SK-N-SH treated with all-trans-retinoic acid at 6 μM for 48 hours (cell line): ENCODE measurements around the gene CTCF.

Experiments used
- ATAC-seq: fragments of 200-7000 bp; cut with Tn5 transposase; 3 replicates; pipeline ENCODE4 v1.9.1; 2020; ENCODE audit warnings: mild to moderate bottlenecking, moderate library complexity
- ARNTL ChIP-seq: fragments of 450-650 bp; formaldehyde crosslinking; IDR thresholded peaks from 2 replicates; pipeline ENCODE4 v1.5.0; 2020; ENCODE audit warnings: low read depth, mild to moderate bottlenecking, moderate library complexity, borderline replicate concordance
- BACH2 ChIP-seq: fragments of 250-450 bp; sonication (Bioruptor Pico); IDR thresholded peaks from 2 replicates; pipeline ENCODE4 v1.9.0; 2021; ENCODE audit warnings: mild to moderate bottlenecking, borderline replicate concordance
- CSDC2 ChIP-seq: fragments of 250-450 bp; sonication (Bioruptor Pico); IDR thresholded peaks from 2 replicates; pipeline ENCODE4 v1.5.0; 2020; ENCODE audit warnings: mild to moderate bottlenecking, moderate library complexity
- GLIS3 ChIP-seq: fragments of 250-450 bp; sonication (Bioruptor Pico); IDR thresholded peaks from 2 replicates; pipeline ENCODE4 v1.5.0; 2020; ENCODE audit warnings: mild to moderate bottlenecking, moderate library complexity
- ISL1 ChIP-seq: fragments of 250-450 bp; sonication (Bioruptor Pico); IDR thresholded peaks from 2 replicates; pipeline ENCODE4 v2.1.2; 2022; ENCODE audit warnings: mild to moderate bottlenecking, moderate library complexity
- OSR1 ChIP-seq: fragments of 250-450 bp; sonication (Bioruptor Pico); IDR thresholded peaks from 2 replicates; pipeline ENCODE4 v1.8.0; 2022; ENCODE audit warnings: moderate library complexity, mild to moderate bottlenecking, inconsistent platforms
- PPARA ChIP-seq: fragments of 250-450 bp; sonication (Bioruptor Pico); IDR thresholded peaks from 2 replicates; pipeline ENCODE4 v1.5.0; 2020; ENCODE audit warnings: mild to moderate bottlenecking, borderline replicate concordance
- RARB ChIP-seq: fragments of 250-450 bp; sonication (Bioruptor Pico); IDR thresholded peaks from 2 replicates; pipeline ENCODE4 v1.8.0; 2021; ENCODE audit warnings: mild to moderate bottlenecking, moderate library complexity
- SNAI2 ChIP-seq: fragments of 250-450 bp; sonication (Bioruptor Pico); IDR thresholded peaks from 2 replicates; pipeline ENCODE4 v1.5.0; 2020; ENCODE audit warnings: mild to moderate bottlenecking, moderate library complexity
- TCF4 ChIP-seq: fragments of 250-450 bp; sonication (Bioruptor Pico); IDR thresholded peaks from 2 replicates; pipeline ENCODE4 v1.8.0; 2021; ENCODE audit warnings: mild to moderate bottlenecking, moderate library complexity, borderline replicate concordance
- TOX ChIP-seq: fragments of 250-450 bp; sonication (Bioruptor Pico); IDR thresholded peaks from 2 replicates; pipeline ENCODE4 v1.8.0; 2021; ENCODE audit warnings: mild to moderate bottlenecking, moderate library complexity, borderline replicate concordance
- ZFP3 ChIP-seq: fragments of 250-450 bp; sonication (Bioruptor Pico); IDR thresholded peaks from 2 replicates; pipeline ENCODE4 v1.5.0; 2020; ENCODE audit warnings: mild to moderate bottlenecking, moderate library complexity
- ZFP30 ChIP-seq: fragments of 450-650 bp; formaldehyde crosslinking; IDR thresholded peaks from 2 replicates; pipeline ENCODE4 v1.5.0; 2022; ENCODE audit warnings: mild to moderate bottlenecking, moderate library complexity
- ZNF565 ChIP-seq: fragments of 450-650 bp; formaldehyde crosslinking; conservative IDR thresholded peaks from 2 replicates; pipeline ENCODE4 v1.5.0; 2020; ENCODE audit warnings: low read depth, mild to moderate bottlenecking, moderate library complexity
- ZNF70 ChIP-seq: fragments of 450-650 bp; formaldehyde crosslinking; IDR thresholded peaks from 2 replicates; pipeline ENCODE4 v1.5.0; 2020; ENCODE audit warnings: mild to moderate bottlenecking, moderate library complexity
- ZNF8 ChIP-seq: fragments of 450-650 bp; formaldehyde crosslinking; IDR thresholded peaks from 2 replicates; pipeline ENCODE4 v1.5.0; 2020; ENCODE audit warnings: mild to moderate bottlenecking, moderate library complexity
- TF ChIP-seq, protein P1 (sequence below): fragments of 250-450 bp; sonication (Bioruptor Pico); IDR thresholded peaks from 2 replicates; pipeline ENCODE4 v1.5.1; 2021; ENCODE audit warnings: mild to moderate bottlenecking, moderate library complexity
- TF ChIP-seq, protein P2 (sequence below): fragments of 250-450 bp; sonication (Bioruptor Pico); IDR thresholded peaks from 2 replicates; pipeline ENCODE4 v1.8.0; 2021; ENCODE audit warnings: low read depth, mild to moderate bottlenecking, moderate library complexity, borderline replicate concordance
- TF ChIP-seq, protein P3 (sequence below): fragments of 250-450 bp; sonication (Bioruptor Pico); IDR thresholded peaks from 2 replicates; pipeline ENCODE4 v1.8.0; 2020; ENCODE audit warnings: mild to moderate bottlenecking, moderate library complexity, borderline replicate concordance
- TF ChIP-seq, protein P4 (sequence below): fragments of 250-450 bp; sonication (Bioruptor Pico); IDR thresholded peaks from 2 replicates; pipeline ENCODE4 v1.5.0; 2020; ENCODE audit warnings: mild to moderate bottlenecking, moderate library complexity

CTCF gene

DNA sequence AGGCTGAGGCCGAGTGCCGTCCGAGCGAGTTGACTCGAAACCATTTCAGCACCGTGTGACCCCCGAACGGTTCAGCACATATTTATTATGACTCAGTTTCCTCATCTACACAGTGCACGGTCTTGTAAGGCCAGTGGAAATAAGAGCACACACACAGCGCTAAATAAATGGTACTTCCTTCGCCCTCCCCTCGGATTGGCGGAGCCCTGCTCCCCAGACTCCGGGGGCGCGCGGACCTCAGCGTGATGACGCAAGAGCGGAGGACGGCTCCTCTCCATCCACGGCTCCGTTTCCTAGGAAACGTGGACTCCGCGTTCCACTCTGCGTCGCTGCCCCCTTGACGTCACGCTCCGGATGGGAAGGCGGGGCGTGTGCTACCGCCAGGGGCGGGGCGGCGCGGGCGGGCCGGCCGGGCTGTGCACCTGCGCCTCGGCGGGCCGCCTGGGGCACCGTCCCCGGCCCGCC is 98.3 kb downstream of the CTCF start, which contains the start of gene PARD6A:
TSS of gene PARD6A (plus strand) at position 397 of the 465 bp plus-strand sequence. CDS start 79 bp downstream, outside the sequence.
- TF ChIP-seq ZNF565 (CRISPR knock-in tag) (no peak), PPARA (CRISPR knock-in tag) (no peak), CSDC2 (CRISPR knock-in tag) (no peak), ARNTL (CRISPR knock-in tag) (no peak), BACH2 (CRISPR knock-in tag) (no peak), ISL1 (CRISPR knock-in tag) (no peak)
- TF ChIP-seq, protein P1, sequence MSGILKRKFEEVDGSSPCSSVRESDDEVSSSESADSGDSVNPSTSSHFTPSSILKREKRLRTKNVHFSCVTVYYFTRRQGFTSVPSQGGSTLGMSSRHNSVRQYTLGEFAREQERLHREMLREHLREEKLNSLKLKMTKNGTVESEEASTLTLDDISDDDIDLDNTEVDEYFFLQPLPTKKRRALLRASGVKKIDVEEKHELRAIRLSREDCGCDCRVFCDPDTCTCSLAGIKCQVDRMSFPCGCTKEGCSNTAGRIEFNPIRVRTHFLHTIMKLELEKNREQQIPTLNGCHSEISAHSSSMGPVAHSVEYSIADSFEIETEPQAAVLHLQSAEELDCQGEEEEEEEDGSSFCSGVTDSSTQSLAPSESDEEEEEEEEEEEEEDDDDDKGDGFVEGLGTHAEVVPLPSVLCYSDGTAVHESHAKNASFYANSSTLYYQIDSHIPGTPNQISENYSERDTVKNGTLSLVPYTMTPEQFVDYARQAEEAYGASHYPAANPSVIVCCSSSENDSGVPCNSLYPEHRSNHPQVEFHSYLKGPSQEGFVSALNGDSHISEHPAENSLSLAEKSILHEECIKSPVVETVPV (CRISPR knock-in tag): no peak

DNA sequence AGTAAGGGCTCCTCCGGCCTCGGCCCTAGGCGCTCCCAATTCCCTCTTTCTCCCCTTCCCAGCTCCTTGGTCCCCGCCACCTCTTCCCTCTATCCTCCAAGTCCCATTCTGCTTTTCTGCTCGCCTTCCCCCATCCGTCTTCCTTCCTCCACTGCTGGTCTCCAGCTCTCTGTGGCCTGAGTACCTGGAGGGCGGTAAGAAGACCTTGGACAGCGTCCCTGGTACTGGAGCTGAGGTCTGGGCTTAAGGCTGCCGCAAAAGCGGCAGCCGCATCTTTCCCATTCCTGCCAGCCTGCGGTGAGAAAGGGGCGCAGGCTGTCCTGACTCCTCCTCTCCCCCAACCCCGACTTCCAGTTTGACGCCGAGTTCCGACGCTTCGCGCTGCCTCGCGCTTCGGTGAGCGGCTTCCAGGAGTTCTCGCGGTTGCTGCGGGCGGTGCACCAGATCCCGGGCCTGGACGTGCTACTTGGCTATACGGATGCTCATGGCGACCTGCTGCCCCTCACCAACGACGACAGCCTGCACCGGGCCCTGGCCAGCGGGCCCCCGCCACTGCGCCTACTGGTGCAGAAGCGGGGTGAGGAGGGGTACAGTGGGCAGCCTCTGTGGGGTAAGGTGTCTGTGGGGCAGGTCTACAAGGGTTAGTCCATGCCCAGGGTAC is 98.9 kb downstream of the CTCF start:
- ATAC-seq: peak; percentile 13
- TF ChIP-seq, protein P2, sequence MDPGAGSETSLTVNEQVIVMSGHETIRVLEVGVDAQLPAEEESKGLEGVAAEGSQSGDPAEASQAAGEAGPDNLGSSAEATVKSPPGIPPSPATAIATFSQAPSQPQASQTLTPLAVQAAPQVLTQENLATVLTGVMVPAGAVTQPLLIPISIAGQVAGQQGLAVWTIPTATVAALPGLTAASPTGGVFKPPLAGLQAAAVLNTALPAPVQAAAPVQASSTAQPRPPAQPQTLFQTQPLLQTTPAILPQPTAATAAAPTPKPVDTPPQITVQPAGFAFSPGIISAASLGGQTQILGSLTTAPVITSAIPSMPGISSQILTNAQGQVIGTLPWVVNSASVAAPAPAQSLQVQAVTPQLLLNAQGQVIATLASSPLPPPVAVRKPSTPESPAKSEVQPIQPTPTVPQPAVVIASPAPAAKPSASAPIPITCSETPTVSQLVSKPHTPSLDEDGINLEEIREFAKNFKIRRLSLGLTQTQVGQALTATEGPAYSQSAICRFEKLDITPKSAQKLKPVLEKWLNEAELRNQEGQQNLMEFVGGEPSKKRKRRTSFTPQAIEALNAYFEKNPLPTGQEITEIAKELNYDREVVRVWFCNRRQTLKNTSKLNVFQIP (CRISPR knock-in tag): no peak
- TF ChIP-seq GLIS3: no peak
- TF ChIP-seq ZNF8 (CRISPR knock-in tag): no peak
- TF ChIP-seq CSDC2 (CRISPR knock-in tag): no peak
- TF ChIP-seq PPARA (CRISPR knock-in tag): no peak
- TF ChIP-seq ZNF70 (CRISPR knock-in tag): no peak
- no peak for TF ChIP-seq ZFP3 (CRISPR knock-in tag)
- no peak for TF ChIP-seq TCF4 (CRISPR knock-in tag)
- TF ChIP-seq TOX (CRISPR knock-in tag): no peak
- TF ChIP-seq, protein P1 (CRISPR knock-in tag): no peak
- TF ChIP-seq, protein P3, sequence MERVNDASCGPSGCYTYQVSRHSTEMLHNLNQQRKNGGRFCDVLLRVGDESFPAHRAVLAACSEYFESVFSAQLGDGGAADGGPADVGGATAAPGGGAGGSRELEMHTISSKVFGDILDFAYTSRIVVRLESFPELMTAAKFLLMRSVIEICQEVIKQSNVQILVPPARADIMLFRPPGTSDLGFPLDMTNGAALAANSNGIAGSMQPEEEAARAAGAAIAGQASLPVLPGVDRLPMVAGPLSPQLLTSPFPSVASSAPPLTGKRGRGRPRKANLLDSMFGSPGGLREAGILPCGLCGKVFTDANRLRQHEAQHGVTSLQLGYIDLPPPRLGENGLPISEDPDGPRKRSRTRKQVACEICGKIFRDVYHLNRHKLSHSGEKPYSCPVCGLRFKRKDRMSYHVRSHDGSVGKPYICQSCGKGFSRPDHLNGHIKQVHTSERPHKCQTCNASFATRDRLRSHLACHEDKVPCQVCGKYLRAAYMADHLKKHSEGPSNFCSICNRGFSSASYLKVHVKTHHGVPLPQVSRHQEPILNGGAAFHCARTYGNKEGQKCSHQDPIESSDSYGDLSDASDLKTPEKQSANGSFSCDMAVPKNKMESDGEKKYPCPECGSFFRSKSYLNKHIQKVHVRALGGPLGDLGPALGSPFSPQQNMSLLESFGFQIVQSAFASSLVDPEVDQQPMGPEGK: no peak

More for the DNA sequence above, 98.3 kb downstream of the CTCF start, which contains the start of gene PARD6A:
- ATAC-seq: peak; percentile 82

DNA sequence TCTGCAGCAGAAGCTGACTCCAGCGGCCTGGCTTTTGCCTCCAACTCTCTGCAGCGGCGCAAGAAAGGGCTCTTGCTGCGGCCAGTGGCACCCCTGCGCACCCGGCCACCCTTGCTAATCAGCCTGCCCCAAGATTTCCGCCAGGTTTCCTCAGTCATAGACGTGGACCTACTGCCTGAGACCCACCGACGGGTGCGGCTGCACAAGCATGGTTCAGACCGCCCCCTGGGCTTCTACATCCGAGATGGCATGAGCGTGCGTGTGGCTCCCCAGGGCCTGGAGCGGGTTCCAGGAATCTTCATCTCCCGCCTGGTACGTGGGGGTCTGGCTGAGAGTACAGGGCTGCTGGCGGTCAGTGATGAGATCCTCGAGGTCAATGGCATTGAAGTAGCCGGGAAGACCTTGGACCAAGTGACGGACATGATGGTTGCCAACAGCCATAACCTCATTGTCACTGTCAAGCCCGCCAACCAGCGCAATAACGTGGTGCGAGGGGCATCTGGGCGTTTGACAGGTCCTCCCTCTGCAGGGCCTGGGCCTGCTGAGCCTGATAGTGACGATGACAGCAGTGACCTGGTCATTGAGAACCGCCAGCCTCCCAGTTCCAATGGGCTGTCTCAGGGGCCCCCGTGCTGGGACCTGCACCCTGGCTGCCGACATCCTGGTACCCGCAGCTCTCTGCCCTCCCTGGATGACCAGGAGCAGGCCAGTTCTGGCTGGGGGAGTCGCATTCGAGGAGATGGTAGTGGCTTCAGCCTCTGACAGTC is 99.7 kb downstream of the CTCF start:
- no peak for ATAC-seq
- TF ChIP-seq, protein P4, sequence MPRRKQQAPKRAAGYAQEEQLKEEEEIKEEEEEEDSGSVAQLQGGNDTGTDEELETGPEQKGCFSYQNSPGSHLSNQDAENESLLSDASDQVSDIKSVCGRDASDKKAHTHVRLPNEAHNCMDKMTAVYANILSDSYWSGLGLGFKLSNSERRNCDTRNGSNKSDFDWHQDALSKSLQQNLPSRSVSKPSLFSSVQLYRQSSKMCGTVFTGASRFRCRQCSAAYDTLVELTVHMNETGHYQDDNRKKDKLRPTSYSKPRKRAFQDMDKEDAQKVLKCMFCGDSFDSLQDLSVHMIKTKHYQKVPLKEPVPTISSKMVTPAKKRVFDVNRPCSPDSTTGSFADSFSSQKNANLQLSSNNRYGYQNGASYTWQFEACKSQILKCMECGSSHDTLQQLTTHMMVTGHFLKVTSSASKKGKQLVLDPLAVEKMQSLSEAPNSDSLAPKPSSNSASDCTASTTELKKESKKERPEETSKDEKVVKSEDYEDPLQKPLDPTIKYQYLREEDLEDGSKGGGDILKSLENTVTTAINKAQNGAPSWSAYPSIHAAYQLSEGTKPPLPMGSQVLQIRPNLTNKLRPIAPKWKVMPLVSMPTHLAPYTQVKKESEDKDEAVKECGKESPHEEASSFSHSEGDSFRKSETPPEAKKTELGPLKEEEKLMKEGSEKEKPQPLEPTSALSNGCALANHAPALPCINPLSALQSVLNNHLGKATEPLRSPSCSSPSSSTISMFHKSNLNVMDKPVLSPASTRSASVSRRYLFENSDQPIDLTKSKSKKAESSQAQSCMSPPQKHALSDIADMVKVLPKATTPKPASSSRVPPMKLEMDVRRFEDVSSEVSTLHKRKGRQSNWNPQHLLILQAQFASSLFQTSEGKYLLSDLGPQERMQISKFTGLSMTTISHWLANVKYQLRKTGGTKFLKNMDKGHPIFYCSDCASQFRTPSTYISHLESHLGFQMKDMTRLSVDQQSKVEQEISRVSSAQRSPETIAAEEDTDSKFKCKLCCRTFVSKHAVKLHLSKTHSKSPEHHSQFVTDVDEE (CRISPR knock-in tag): no peak
- TF ChIP-seq SNAI2 (CRISPR knock-in tag) (no peak), ZNF8 (CRISPR knock-in tag) (no peak), OSR1 (CRISPR knock-in tag) (no peak), BACH2 (CRISPR knock-in tag) (no peak), RARB (CRISPR knock-in tag) (no peak), ZNF70 (CRISPR knock-in tag) (no peak), CSDC2 (CRISPR knock-in tag) (no peak), ZFP30 (CRISPR knock-in tag) (no peak), TCF4 (CRISPR knock-in tag) (no peak), PPARA (CRISPR knock-in tag) (no peak), ISL1 (CRISPR knock-in tag) (no peak), ARNTL (CRISPR knock-in tag) (no peak)
- TF ChIP-seq, protein P3: no peak
- TF ChIP-seq, protein P1 (CRISPR knock-in tag): no peak
